ENCODE data around the gene FARS2. TPM values are rescaled to one million over a fixed set of nuclear protein-coding genes. Genes with fewer than 3 reads are reported as not detected.

FARS2 gene
- total and polyA plus RNA-seq, 9 of the 15 experiments (the other 6 are each of a cell fraction or from before 2014, with no cell fraction given): 16.5 to 62.2 (median 27.0) TPM

DNA sequence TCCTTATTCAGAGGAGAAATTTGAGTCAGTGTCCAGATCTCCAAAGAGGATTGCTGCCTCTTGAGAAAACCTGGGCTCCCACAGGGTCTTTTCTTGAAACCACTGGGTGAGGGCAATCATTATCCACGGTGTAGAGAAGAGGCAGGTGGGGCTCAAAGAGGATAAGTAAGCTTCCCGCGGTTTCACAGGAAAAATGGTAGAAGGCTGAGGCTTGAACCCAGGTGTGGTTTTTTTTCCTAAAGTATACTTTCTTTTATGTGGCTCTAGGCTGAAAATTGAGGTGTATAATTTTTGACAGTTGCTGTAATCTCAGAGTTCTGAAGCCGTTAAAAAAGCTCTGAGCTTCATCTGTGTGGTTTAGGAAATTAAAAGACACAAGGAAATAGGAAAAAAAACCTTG is 164.5 kb downstream of the FARS2 start:
- no TSS peak for BruUV-seq (replicated peaks)
- in situ Hi-C loops (cut with MboI) (no loop called here), intact Hi-C loops (cut with micrococcal nuclease) (no loop called here)
- Histone ChIP-seq H3K27me3 (ENCODE audit: control insufficient read depth in 2 of 2, insufficient read depth in 2 of 2, low read length in 2 of 2) (no peaks in the 10 kb centered on the region), H3K36me3 (ENCODE audit: control insufficient read depth, insufficient read depth, low read length) (no peaks in the 10 kb centered on the region), H3K4me2 (ENCODE audit: insufficient read depth, low read length) (no peak overlapping the region), H2AFZ (ENCODE audit: low read depth, low read length) (no peak overlapping the region), H3K9me1 (ENCODE audit: control insufficient read depth, insufficient read depth, low read length) (no peaks in the 10 kb centered on the region), H3K27ac (ENCODE audit: extremely low read depth, low read depth, low read length) (no peak overlapping the region), H3K79me2 (ENCODE audit: control insufficient read depth, insufficient read depth, low read length) (no peaks in the 10 kb centered on the region), H3K4me3 (no peak overlapping the region), H3K9ac (ENCODE audit: insufficient read depth in 1 of 2, low read depth in 2 of 2, low read length in 2 of 2) (no peak overlapping the region), H4K20me1 (replicated peaks; ENCODE audit: control insufficient read depth, insufficient read depth, low read length) (no peaks in the 10 kb centered on the region; the same call in 1 of the 2 replicates), H3K9me3 (replicated peaks; ENCODE audit: control insufficient read depth, insufficient read depth, low read depth, low read length) (no peaks in the 10 kb centered on the region), H3K4me1 (replicated peaks in 1 of 2; ENCODE audit: control insufficient read depth in 2 of 2, insufficient read depth in 2 of 2, low read length in 2 of 2) (no peaks in the 10 kb centered on the region)
- DNase-seq (ENCODE audit: extremely low read depth in 1 of 4, low spot score in 3 of 4): no peak
- no peak for TF ChIP-seq MCM2 (IDR thresholded peaks at IDR 0.05; ENCODE audit: low read depth)
- no peak for TF ChIP-seq CBFB (CRISPR knock-in tag; IDR thresholded peaks at IDR 0.05)
- TF ChIP-seq NBN (IDR thresholded peaks at IDR 0.05; ENCODE audit: low read depth): no peak
- TF ChIP-seq LCOR (CRISPR knock-in tag; IDR thresholded peaks at IDR 0.05): no peak
- TF ChIP-seq, protein P1, sequence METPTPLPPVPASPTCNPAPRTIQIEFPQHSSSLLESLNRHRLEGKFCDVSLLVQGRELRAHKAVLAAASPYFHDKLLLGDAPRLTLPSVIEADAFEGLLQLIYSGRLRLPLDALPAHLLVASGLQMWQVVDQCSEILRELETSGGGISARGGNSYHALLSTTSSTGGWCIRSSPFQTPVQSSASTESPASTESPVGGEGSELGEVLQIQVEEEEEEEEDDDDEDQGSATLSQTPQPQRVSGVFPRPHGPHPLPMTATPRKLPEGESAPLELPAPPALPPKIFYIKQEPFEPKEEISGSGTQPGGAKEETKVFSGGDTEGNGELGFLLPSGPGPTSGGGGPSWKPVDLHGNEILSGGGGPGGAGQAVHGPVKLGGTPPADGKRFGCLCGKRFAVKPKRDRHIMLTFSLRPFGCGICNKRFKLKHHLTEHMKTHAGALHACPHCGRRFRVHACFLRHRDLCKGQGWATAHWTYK (CRISPR knock-in tag; IDR thresholded peaks at IDR 0.05): no peak
- no peak for TF ChIP-seq POLR2B (IDR thresholded peaks at IDR 0.05; ENCODE audit: low read depth, partially characterized antibody)
- no peak for TF ChIP-seq SP1 (CRISPR knock-in tag; IDR thresholded peaks at IDR 0.05)
- TF ChIP-seq NCOA2 (IDR thresholded peaks at IDR 0.05; ENCODE audit: partially characterized antibody in 2 of 2): no peak
- TF ChIP-seq ZBTB7A (IDR thresholded peaks at IDR 0.05; ENCODE audit: borderline replicate concordance, control insufficient read depth, low read depth, low read length): no peak
- ATAC-seq: no peak
- 34% methylated on average over 4 of the region's 4 CpGs for WGBS (ENCODE audit: insufficient coverage, low coverage, missing lambda C conversion rate)
- no peak for FAIRE-seq
- CTCF ChIA-PET (ENCODE audit: low intra/inter-chr PET ratio): no interaction called here
- POLR2A ChIA-PET: no interaction called here
